Body of pancreas (tissue), 4 donors: ENCODE measurements around the gene AK5.

Experiments used
- POLR2A ChIP-seq, 3 donors: fragments of 450-650 bp; IDR thresholded peaks; one replicate each; pipeline ENCODE4 v1.6.1; 2016; ENCODE audit warnings: antibody characterized with exemption in 3 of 3, mild to moderate bottlenecking in 2 of 3
- TF ChIP-seq, protein P1 (sequence below), 7 experiments: fragments of 450-650 bp in 4 of 7; fragments of 200-600 bp in 3 of 7; sonication (generic) in 3 of 7; IDR thresholded peaks; one replicate each; pipeline ENCODE4 v1.5.1; 2016 to 2019; ENCODE audit warnings: antibody characterized with exemption in 7 of 7

DNA sequence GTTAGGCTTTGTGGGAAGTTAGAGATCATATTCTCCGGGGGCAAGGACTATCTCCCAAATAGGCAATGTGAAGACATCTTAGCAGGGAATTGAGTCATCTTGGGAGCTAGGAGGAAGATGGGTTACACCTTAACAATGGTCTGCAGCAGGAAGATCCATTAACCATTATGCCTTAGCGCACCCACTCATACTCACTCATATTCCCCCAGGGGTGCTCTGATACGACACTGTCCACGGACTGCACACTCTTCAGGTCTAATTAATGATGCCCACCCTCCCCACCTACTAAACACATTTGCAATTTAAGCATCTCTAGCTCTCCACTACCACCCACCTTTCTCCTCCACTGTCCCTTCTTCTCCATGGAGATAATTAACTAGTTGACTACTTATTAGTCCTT is 857 bp upstream of the AK5 start:
- TF ChIP-seq, protein P1, sequence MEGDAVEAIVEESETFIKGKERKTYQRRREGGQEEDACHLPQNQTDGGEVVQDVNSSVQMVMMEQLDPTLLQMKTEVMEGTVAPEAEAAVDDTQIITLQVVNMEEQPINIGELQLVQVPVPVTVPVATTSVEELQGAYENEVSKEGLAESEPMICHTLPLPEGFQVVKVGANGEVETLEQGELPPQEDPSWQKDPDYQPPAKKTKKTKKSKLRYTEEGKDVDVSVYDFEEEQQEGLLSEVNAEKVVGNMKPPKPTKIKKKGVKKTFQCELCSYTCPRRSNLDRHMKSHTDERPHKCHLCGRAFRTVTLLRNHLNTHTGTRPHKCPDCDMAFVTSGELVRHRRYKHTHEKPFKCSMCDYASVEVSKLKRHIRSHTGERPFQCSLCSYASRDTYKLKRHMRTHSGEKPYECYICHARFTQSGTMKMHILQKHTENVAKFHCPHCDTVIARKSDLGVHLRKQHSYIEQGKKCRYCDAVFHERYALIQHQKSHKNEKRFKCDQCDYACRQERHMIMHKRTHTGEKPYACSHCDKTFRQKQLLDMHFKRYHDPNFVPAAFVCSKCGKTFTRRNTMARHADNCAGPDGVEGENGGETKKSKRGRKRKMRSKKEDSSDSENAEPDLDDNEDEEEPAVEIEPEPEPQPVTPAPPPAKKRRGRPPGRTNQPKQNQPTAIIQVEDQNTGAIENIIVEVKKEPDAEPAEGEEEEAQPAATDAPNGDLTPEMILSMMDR (IDR thresholded peaks at IDR 0.05): no peak
- TF ChIP-seq POLR2A (IDR thresholded peaks at IDR 0.05): no peak
